ENCODE data around the gene SOD1.

DNA sequence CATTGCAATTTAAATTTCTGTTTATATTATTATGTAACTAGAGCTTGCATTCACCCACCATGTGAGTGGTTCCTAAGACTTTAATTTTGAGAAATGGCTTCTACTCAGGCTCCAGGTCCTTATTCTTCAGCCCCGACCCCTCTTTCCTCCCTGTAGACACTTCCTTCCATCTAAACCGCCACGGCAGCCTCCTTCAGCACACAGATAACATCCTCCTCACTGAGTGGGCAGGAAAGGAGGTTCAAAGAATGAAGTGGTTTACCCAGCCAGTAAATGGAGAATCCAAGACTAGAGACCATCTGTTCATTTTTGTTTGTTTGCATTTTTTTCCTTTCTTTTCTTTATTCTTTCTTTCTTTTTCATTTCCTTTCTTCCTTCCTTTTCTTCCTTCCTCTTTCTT is 37.1 kb upstream of the SOD1 start:
- TF ChIP-seq, protein P1, sequence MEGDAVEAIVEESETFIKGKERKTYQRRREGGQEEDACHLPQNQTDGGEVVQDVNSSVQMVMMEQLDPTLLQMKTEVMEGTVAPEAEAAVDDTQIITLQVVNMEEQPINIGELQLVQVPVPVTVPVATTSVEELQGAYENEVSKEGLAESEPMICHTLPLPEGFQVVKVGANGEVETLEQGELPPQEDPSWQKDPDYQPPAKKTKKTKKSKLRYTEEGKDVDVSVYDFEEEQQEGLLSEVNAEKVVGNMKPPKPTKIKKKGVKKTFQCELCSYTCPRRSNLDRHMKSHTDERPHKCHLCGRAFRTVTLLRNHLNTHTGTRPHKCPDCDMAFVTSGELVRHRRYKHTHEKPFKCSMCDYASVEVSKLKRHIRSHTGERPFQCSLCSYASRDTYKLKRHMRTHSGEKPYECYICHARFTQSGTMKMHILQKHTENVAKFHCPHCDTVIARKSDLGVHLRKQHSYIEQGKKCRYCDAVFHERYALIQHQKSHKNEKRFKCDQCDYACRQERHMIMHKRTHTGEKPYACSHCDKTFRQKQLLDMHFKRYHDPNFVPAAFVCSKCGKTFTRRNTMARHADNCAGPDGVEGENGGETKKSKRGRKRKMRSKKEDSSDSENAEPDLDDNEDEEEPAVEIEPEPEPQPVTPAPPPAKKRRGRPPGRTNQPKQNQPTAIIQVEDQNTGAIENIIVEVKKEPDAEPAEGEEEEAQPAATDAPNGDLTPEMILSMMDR (IDR thresholded peaks at IDR 0.05) = no peak
- TF ChIP-seq POLR2AphosphoS5 (IDR thresholded peaks at IDR 0.05; ENCODE audit: insufficient read depth in 1 of 2, low read depth in 1 of 2) (no peak), POLR2A (IDR thresholded peaks at IDR 0.05) (no peak)

All from vagina (tissue), 2 donors.